HG03354 (cell line): ENCODE measurements around the gene MMADHC.

Experiments used
- ATAC-seq: cut with Tn5 transposase; IDR thresholded peaks from one replicate; pipeline ENCODE4 v1.9.1; 2021; ENCODE audit warnings: mild to moderate bottlenecking; ENCODE audit not compliant: unreplicated experiment, poor library complexity, severe bottlenecking

MMADHC gene

DNA sequence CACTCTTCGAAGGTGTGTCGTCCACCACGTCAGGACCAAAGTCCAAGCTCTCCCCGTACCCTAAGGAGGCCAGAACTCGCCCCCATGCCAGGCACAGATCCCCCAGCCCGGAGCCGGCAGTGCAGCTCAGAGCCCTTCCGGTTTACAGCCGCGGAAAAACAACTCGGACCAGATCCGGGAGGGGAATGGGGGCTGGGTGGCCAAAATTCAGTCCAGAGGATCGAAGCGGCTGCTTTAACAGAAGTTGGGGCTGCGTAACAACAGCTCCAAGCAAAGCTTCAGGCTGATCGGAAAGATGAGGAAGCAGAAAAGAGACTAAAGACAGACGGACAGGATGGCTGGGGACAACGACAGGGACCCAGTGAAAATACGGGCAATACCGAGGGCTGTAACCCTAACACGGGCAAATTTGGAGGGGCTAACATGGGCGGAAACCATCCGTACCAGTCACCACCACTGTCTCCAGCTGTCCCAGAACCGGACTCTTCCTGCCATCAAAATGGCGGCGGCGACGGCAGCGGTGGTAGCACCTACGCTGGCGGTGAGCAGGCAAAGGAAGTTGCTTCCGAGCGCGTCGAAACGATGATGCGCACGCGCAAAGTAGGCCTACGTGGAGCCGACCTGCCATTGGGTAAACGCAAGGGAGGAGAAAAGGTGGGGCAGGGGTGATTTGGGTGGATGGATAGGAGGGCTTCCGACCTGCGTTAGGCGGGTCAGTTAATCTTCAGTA, at the start of gene MMADHC:
Gene MMADHC (minus strand): TSS at position 556 of the 730 bp plus-strand sequence. CDS start 678 bp downstream, outside the sequence.
- ATAC-seq, result peak; percentile 98

DNA sequence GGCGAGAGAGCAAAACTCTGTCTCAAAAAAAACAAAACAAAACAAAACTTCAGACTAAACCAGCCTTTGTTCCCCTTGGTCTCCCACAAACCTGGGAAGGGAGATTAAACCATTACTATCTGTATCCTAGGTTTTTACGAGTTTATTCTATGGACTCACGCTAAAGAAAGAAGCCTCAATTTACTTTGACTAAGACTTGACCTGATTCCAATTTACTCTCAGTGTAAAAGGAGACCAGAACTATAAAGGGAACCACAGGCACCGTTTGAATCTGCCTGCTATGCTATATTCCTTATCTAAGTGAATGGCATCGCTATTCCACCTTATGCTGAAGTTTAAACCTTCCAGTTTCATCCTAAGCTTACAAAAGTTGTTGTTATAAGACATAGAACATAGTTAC, 46.5 kb upstream of the MMADHC start:
- no peak for ATAC-seq

DNA sequence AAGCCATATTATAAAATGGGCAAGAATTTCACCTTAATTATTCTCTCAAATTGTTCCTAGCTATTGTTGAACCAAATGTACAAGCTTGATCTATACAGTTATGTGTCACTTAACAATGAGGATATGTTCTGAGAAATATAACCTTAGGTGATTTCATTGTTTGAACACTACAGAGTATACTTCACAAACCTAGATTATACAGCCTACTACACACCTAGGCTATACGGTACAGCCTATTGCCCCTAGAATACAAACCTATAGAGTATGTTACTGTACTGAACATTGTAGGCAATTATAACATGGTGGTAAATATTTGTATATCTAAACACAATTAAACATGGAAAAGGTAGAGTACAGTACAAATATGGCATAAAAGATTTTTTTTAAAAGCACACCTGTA, 42.9 kb upstream of the MMADHC start:
- no peak for ATAC-seq

DNA sequence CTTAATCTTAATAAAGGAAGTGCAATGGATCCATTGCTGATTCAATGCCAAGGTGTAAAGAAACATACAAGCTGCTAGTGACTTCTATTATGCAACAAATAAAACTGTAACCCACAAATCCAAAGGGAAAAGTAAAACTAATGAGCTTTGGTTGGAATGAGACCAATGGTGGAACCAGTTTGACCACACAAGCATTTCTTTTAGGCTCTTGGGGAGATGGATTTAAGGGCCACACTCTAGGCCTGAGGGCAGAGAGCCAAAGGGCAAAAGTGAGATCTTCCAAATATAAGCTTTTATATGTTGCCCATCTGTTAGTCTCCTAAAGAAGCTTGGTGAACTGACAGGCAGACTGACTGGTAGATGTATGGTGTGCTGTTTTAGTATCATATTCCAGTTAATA, 41.5 kb upstream of the MMADHC start:
- no peak for ATAC-seq

DNA sequence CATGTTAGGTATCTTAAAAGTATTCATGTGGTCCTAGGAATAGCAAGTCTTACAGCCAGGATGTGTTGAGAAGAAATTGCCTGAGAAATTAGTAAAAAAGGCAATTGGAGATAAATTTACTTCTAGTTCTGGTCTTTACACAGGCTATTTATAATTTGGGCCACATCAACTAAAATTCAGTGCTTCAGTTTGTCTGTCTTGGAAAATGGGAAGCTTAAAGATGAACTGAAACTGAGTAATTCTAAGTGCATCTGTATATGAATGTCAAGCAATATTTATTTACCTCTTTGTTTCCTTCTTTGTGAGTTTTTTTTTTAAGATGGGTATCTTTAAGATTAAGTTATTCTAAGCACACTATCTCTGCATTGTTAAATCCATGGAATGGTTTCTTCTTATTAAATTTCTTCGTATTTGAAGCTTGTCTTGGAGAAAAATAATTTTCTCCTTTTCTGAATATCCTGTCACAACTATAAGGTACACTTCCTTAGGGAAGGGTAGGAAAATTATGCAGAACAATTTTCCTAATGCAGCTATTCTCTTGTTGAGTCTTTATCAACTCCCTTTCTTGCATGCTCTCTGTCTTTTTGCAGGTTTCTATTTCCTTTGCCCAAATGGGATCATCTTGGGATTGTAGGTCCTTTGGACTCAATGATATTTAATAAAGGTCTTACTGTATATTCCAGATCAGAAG, 39.7 kb upstream of the MMADHC start:
- ATAC-seq, result no peak

DNA sequence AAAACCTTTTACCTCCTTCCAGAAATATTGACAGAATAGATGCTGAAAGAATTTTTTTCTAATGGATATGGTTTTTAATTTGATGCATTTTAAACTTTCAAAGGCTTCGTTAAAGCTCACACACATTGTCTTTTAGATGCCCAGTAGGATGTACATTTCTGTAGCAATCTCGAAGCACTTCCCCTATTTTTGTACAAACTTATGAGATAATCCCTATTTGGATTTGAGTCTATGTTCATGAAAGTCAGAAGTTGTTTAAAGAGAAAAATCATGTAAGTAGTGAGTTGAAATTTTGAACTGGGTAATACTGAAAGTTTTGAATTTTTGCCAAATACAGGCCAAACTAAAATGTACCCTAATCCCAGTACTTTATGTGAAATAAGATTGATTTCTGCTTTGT, 38.1 kb upstream of the MMADHC start:
- no peak for ATAC-seq

DNA sequence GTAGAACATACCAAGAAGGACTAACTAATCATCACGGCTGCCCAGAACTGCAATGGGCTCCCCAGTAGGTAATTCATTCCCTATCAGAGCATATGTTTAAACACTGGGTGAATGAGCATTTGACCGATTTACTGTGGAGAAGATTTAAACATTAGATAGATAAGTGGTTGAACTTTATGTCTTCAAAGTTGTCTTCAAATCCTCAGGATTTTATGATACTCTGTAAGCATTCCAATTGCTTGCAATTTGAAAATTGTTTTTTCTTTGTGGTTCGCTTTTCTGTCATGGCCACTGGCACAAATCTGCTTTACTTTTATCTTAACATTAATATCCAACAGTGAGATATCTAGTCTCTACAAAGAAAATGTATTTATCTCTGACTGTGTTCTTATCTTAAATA, 37.7 kb upstream of the MMADHC start:
- no peak for ATAC-seq

DNA sequence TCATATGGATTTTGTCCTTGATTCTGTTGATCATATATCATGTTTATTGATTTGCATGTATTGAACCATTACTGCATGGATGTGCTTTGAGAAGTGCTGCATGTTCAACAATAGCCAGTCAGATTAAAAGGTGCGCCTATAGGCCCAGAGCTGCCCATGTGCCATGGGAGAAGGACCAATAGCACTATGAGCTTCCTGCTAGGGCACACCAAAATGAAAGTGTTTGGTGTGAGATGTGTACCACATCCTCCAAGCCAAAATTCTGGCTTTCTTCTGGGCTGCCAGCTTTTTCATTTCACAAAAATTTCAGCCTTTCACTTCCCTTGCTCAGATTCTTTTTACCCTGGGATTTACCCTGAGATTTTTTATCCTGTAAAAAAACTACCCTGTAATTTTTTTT, 34.8 kb upstream of the MMADHC start:
- ATAC-seq, result peak; percentile 64

DNA sequence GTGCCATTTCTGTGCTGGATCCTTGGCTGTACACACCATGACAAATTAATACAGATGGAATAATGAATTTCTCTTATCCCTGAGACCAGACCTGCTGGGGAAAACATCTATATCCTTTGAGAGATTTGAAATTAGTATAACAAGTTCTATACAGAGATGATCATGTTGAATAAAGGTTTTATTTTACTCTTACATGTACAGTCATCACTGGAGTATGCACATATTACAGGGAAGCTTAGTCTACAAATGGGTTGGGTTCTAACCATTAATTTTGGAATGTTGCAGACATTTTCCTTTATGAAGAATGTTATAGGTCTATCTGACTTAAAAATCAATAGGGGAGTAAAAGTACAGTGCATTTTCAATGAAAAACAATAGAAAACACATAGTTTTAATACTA, 29.9 kb upstream of the MMADHC start:
- ATAC-seq, result no peak

DNA sequence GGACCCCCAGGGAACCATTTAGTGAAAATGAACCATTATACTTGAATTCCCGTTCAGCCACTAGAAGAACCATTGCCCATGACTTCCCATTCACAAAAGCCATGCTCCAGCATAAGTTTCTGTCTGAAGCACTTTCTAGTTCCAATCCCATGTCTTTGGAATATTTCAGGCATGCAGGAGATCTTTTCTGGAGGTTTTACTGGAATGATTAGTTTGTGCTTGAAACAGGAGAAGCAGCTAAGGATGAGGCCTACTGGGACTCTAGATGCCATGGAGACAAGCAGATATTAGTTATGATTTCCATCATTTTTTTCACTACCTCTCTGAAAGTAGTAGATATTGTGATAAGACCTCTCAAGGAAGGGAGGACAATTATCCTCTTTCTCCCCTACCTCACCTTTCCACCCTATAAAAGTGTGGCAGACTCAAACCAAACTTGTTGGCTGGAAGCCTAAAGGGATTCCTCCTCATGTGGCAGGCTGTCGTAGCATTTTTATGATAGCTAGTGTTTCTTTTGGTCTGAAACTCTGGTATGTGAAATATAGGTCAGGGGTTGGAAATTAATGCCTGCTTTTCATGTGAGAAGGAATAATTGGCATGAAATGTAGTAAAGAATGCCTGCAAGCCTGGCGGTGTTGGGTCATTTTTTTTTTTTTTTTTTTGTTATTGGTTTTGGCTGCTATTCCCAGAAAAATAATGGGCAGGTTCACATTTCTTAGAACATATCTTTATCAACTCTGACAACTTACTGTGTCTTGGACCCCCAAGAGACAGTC, 29.3 kb upstream of the MMADHC start:
- no peak for ATAC-seq

DNA sequence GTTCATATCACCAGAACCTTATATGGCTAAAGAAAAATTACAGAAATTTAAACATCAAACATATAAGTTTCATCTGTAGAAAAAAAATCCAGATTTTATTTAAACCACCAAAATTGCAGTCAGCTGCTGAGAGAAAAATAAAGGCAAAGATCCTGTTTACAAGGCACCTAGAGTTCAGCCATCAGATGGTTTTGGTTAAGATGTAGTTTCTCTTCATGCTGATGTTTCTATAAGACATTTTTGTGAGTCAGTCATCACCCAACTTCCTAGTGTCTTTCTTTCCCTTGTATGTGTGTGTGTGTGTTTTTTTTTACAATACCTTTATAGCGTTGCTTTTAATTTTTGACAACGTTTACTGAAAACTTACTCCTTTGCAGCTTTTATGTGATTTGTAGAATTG, 26.1 kb upstream of the MMADHC start:
- no peak for ATAC-seq

DNA sequence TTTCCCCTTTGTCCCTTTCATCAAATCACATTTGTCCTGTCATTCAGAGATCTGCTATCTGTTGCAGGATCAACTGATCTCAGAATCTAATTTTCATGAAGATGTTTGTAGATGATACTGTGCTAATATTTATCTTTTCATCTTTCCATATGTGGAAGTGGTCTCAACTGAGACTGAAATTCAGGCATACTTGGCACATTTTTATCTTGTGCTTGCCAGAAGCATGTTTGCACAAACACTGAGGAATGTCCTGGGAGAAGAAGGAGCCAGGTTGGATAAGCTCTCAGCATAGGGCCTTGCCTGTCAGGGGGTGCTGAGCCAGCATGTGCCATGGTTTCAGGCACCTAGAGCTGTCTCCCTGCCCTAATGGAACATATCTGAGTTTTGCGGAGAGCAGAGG, 24.5 kb upstream of the MMADHC start:
- ATAC-seq, result no peak

DNA sequence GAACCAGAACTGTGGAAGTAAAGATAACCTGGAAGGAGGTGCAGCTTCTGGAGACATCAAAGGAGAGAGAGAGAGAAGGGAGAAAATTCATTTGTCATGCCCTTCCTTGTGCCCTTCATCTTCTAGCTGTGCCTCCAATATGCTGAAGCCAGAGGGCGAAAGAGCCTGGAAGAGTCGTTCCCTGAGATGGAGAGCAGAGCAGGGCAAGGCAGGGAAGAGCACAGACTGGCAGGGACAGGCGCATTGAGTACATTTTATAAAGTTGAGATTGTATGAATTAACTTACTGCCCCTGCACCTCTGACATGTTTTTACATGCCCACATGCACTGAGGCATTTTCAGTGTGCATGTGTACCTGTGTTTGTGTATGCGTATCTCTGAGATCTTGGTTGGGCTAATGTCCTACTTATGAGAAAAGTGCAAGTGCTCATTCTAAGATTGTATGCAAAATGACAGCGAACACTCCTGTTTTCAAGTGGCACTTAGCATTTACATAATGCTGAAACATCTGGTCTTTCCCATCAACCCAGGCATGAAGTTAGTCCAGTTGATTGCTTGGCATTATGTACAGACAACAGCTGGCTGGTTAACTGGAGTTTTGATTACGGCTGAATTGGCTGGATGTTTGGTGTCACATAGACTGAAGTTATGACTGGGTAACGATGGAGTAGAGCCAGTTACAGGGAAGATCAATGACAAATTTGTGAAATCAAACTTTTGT, 23.7 kb upstream of the MMADHC start:
- no peak for ATAC-seq

DNA sequence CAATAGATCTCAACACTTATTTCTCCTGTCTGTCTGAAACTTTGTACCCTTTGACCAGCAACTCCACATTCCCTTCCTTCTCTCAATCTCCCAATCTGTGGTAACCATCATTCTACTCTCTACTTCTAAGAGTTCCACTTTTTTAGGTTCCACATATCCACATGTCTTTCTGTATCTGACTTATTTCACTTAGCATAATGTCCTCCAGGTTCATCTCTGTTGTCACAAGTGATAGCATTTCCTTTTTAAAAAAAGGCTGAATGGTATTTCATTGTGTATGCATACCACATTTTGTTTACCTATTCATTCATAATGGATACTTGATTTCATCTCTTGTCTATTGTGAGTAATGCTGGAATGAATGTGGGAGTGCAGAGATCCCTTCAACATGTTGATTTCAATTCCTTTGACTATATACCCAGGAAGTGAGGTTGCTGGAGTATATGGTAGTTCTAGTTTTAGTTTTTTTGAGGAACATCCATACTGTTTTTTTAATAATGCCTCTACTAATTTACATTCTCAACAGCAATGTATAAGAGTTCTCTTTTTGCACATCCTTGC, 18.8 kb upstream of the MMADHC start:
- no peak for ATAC-seq

DNA sequence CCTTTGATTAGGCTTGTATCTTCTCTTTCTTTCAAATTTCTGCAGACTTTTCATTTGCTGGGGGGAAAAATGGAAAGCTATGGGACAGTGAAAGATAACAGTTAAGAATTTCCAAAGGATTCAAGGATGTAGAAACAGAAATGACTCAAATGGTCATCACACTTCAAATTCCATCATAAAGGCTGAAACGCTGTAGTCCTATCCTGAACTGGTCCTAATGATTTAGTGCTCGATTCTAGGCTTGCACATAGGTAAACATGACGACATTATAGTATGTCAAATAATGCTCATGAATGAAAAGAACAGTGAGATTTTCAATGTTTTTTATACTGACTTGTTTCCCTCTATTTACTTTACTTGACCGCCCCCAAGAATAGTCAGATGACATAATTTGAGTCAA, 15.7 kb upstream of the MMADHC start:
- ATAC-seq, result no peak

DNA sequence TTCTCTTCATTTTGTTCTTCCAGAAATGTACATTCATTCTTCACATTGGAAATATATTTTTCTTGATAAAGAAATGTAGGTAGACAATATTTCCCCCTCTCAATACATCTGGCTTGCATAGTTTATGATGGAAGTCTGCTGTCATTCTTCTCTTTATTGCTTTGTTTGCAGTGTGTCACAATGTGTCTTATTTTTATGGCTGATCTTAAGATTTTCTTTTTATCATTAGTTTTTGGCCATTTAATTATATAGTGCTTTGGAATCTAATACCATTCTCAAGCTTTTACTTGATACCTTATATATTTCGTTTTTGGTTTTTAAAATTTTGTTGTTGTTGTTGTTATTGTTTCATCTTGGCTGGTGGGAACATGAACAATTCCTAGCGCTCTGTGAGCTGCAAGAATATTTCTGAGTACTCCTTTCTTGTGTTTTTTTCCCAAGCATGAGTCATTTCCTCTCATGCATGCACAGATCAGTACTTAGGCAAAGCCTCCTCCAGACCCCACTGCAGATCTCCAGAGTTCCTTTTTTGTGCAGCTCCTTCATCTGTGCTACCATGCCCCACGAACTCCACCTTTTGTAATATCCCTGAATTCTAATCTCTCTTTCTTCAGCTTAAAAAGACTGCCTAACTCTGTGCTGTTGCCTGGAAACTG, 13.7 kb upstream of the MMADHC start:
- no peak for ATAC-seq

DNA sequence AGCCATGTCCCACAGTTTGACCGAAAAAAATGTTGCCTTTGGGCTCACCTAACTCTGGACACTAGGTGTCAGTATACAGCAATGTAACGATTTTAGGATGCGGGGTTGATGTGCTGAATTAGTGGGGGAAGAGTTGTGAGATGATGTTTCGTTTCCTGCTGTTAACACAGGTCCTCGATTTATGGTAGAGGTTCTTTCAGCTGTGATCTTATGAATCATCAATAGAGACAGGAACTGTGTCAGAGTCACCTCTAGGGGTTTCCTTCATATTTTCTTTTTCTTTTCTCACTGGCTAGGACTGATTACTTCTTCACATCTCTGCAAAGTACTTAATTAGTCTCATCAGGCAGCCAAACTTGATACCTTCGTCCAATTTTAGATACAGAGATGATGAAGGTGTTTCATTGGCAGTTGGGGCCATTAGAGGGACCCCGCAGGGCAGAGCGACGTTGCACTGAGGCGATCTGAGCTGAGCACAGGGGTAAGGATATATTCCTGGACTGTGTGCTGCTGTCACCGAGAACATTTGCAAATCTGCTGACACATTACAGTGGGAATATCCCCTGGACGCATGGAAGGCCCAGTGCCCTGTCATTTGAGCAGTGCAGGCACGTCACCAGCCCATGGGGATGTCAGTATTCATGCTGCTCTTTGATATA, 10.2 kb upstream of the MMADHC start:
- ATAC-seq, result peak; percentile 99

DNA sequence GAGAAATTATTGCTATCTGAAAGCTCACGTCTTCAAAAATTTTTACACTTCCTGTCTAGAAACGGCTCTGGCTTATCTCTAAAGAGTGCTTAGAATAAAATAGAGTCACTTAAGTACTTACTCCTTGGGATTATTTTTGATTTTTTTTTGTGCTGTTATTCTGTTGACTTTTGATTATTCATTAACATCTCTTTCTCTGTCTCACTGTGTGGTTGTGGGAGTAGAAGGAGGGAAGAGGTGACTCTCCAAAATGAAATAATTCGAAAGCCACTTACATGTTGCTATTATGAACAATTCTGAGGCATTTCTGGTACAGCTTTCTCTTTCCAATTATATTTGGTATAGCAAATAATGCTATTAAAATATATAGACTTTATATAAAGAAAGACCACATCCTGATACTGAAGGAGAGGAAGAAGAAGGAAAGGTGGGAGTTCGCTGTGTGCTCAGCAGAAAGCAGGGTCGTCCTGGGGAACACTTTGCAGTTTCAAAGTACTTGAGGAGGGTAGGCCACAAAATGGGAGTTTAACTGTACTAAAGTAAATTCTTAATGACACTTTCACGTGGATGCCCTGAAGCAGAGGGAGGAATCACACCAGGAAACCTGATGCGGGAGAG, 9.6 kb upstream of the MMADHC start:
- peak; percentile 23 for ATAC-seq
